NCI-H128 (cell line): Measurements from ENCODE around the gene KLHDC1.
"Not testable (repeated sequence)": the region's sequence is repeated elsewhere in the genome, so short reads cannot be mapped to it uniquely, and the experiment has no call there.

Experiments used
- DNase-seq: peaks from one replicate; lab custom pipeline; 2025; ENCODE audit not compliant: unreplicated experiment; lab: John Stamatoyannopoulos, UW

KLHDC1 gene

GRCh38 chr14:49692811-49693734 lies at the start of gene KLHDC1:
Gene KLHDC1 (plus strand): TSS chr14:49693120. CDS start chr14:49693195, 75 bp downstream.
- peak; percentile 45 for DNase-seq

GRCh38 chr14:49653508-49653907 lies 39.4 kb upstream of the KLHDC1 start:
- no peak for DNase-seq

GRCh38 chr14:49654511-49654910 lies 38.4 kb upstream of the KLHDC1 start:
- DNase-seq, result no peak

- not testable (repeated sequence) for DNase-seq
These were observed 35.4 kb upstream of the KLHDC1 start for GRCh38 chr14:49657500-49657899.

GRCh38 chr14:49659526-49660455 lies 33.1 kb upstream of the KLHDC1 start:
- DNase-seq, result no peak

- DNase-seq, result no peak
These were observed 22.4 kb upstream of the KLHDC1 start for GRCh38 chr14:49670475-49670874.

- DNase-seq, result no peak
These were observed 19.3 kb upstream of the KLHDC1 start for GRCh38 chr14:49673586-49673985.

- no peak for DNase-seq
These were observed 15.3 kb upstream of the KLHDC1 start for GRCh38 chr14:49677643-49678042.

- no peak for DNase-seq
These were observed 13.6 kb upstream of the KLHDC1 start for GRCh38 chr14:49679271-49679670.

GRCh38 chr14:49686425-49686824 lies 6.5 kb upstream of the KLHDC1 start:
- DNase-seq, result no peak

GRCh38 chr14:49687942-49688700 lies 4.8 kb upstream of the KLHDC1 start, which contains the start of gene POLE2:
Gene POLE2 (minus strand): TSS chr14:49688214. CDS start chr14:49688203, 11 bp downstream.
- peak; percentile 34 for DNase-seq

GRCh38 chr14:49688701-49689030 lies 4.3 kb upstream of the KLHDC1 start:
- no peak for DNase-seq

GRCh38 chr14:49691031-49691430 lies 1.9 kb upstream of the KLHDC1 start:
- DNase-seq, result no peak

GRCh38 chr14:49692193-49692757 lies 645 bp upstream of the KLHDC1 start:
- no peak for DNase-seq

GRCh38 chr14:49693735-49694124 lies 810 bp downstream of the KLHDC1 start:
- DNase-seq, result not testable (repeated sequence)

GRCh38 chr14:49702725-49703124 lies 9.8 kb downstream of the KLHDC1 start:
- DNase-seq, result no peak

GRCh38 chr14:49703965-49704364 lies 11.0 kb downstream of the KLHDC1 start:
- no peak for DNase-seq

GRCh38 chr14:49704471-49704870 lies 11.6 kb downstream of the KLHDC1 start:
- not testable (repeated sequence) for DNase-seq

- not testable (repeated sequence) for DNase-seq
These were observed 18.1 kb downstream of the KLHDC1 start for GRCh38 chr14:49710993-49711392.

GRCh38 chr14:49720744-49721143 lies 27.8 kb downstream of the KLHDC1 start:
- DNase-seq, result no peak
